Mesothelial cell of epicardium (in vitro differentiated cells): Measurements from ENCODE around the gene LTBP1. TPM values are rescaled to one million over a fixed set of nuclear protein-coding genes. Genes with fewer than 3 reads are reported as not detected.

ENCODE experiments used
- DNase-seq, 2 experiments: peaks; one replicate each; pipeline ENCODE4 v3.0.0; 2021; ENCODE audit warnings: low spot score in 2 of 2; ENCODE audit not compliant: unreplicated experiment in 2 of 2
- H3K27ac Mint-ChIP-seq: 2 replicates; pipeline ENCODE4 v1.8.0; 2021; ENCODE audit warnings: mixed read lengths
- H3K27me3 Mint-ChIP-seq: 2 replicates; pipeline ENCODE4 v1.8.0; 2021; ENCODE audit warnings: low read depth, mixed read lengths
- H3K36me3 Mint-ChIP-seq: 2 replicates; pipeline ENCODE4 v1.8.0; 2021; ENCODE audit warnings: mixed read lengths
- H3K4me1 Mint-ChIP-seq: 2 replicates; pipeline ENCODE4 v1.8.0; 2021; ENCODE audit warnings: mixed read lengths
- H3K4me3 Mint-ChIP-seq: 2 replicates; pipeline ENCODE4 v1.8.0; 2021; ENCODE audit warnings: mild to moderate bottlenecking, moderate library complexity, mixed read lengths
- H3K9me3 Mint-ChIP-seq: 2 replicates; pipeline ENCODE4 v1.8.0; 2021; ENCODE audit warnings: mixed read lengths
- total RNA-seq: library from RNA; stranded (reverse); gene quantifications from 3 replicates; pipeline ENCODE4 v1.2.1, GENCODE V29; 2021
- TF ChIP-seq, protein P1 (sequence below): fragments of 200-600 bp; sonication (generic); IDR thresholded peaks from one replicate; pipeline ENCODE4 v1.5.0; 2021; ENCODE audit warnings: antibody characterized with exemption; ENCODE audit not compliant: unreplicated experiment

The LTBP1 gene
- total RNA-seq, 1 donor from 2014 or later: 80.2 TPM

DNA sequence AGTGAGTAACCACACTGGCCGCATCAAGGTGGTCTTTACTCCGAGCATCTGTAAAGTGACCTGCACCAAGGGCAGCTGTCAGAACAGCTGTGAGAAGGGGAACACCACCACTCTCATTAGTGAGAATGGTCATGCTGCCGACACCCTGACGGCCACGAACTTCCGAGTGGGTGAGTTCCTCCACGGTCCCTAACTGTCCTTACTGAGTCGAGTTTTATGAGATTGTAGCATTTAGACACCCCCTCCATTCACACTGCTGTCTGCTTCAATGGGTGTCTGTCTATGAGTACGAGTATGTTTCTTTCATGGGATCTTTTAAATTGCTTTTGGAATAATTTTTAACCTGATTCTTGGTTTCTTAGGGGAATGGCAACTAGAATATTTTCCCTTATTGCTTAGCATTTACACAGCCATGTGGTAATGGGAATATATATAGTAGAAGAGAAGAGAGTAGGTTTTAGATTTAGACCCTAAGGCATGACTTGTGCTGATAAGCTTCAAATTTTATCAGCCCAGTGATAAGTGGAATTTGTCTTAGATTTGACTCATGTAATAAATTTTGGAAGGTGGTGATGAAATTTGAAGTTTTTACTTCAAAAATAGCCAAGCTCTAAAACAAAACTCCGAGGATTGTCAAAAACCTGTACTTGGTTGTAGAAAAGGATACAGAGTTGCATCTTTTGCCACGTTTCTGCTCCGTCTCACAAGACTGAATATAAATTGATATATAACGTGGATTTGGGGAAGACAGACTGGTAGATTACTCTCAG, 188.2 kb downstream of the LTBP1 start:
- TF ChIP-seq, protein P1, sequence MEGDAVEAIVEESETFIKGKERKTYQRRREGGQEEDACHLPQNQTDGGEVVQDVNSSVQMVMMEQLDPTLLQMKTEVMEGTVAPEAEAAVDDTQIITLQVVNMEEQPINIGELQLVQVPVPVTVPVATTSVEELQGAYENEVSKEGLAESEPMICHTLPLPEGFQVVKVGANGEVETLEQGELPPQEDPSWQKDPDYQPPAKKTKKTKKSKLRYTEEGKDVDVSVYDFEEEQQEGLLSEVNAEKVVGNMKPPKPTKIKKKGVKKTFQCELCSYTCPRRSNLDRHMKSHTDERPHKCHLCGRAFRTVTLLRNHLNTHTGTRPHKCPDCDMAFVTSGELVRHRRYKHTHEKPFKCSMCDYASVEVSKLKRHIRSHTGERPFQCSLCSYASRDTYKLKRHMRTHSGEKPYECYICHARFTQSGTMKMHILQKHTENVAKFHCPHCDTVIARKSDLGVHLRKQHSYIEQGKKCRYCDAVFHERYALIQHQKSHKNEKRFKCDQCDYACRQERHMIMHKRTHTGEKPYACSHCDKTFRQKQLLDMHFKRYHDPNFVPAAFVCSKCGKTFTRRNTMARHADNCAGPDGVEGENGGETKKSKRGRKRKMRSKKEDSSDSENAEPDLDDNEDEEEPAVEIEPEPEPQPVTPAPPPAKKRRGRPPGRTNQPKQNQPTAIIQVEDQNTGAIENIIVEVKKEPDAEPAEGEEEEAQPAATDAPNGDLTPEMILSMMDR: no peak
- Mint-ChIP-seq H3K9me3 (no peaks in the 10 kb centered on the region), H3K27ac (peak overlapping the region; percentile 74), H3K27me3 (no peaks in the 10 kb centered on the region), H3K36me3 (no peaks in the 10 kb centered on the region), H3K4me3 (peak overlapping the region; percentile 51), H3K4me1 (peaks cover 27% of the 10 kb centered on the region)
- no peak for DNase-seq

DNA sequence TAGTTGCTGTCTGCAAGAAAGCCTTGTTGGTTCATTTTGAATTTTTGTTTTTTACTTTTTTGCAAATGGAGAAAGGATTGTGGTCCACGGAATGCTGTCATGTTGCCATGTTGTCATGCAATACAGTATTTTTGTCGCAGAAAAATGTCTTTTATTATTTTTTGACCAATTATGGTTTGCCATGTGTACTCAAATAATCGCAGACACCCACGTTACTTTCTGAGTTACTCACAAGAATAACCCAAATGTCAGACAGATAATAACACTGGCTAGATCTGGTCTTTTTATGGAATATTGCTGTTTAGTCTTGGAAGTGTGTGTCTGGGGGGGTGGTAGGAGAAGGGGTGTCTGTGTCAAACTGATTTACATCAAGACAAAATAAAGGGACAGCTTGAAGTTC, 188.9 kb downstream of the LTBP1 start:
- no peak for DNase-seq

DNA sequence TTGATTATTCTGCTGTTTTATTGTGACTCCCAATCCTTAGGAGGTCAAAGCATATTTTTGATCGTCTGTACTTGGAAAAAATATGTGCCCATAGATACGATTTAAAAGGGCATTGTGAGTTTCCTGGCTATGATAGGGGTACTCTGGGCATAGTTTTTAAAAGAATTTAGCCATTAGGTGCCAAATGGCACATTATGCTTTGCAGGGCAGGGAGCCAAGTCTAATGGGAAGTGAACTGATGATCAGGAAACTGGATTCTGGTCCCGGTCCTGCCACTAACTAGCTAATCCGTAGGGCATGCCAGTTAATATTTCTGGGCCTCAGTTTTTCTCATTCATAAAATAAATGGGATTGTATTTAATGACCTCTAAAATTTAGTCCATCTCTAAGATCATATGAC, 189.3 kb downstream of the LTBP1 start:
- Mint-ChIP-seq H3K4me3 (no peak overlapping the region), H3K4me1 (peaks cover 27% of the 10 kb centered on the region), H3K27ac (no peak overlapping the region), H3K27me3 (no peaks in the 10 kb centered on the region), H3K9me3 (no peaks in the 10 kb centered on the region), H3K36me3 (no peaks in the 10 kb centered on the region)
- TF ChIP-seq, protein P1: no peak
- no peak for DNase-seq

More for the DNA sequence above, 188.9 kb downstream of the LTBP1 start:
- TF ChIP-seq, protein P1: no peak
- Mint-ChIP-seq H3K4me1 (peaks cover 27% of the 10 kb centered on the region), H3K27ac (no peak overlapping the region), H3K9me3 (no peaks in the 10 kb centered on the region), H3K27me3 (no peaks in the 10 kb centered on the region), H3K4me3 (peak overlapping the region; percentile 36), H3K36me3 (no peaks in the 10 kb centered on the region)

DNA sequence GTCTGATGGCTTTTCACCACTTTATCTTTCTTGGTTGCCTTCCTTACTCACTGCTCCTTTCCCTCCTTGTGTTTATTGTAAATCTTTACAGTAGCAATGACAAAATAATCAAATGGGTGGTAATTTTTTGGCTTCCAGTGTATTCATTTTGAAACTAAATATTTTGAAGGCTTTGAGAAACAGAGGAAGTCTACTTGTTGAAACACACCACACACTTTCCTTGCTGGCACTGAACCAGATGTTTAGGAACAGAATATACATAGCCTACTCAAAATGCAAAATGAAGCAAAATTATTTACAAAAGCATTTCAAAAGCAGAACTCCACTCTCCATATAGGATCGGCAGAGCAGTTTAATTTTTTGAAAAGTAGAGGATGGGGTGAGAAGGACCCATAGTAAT, 189.8 kb downstream of the LTBP1 start:
- Mint-ChIP-seq H3K27me3 (no peaks in the 10 kb centered on the region), H3K36me3 (peaks cover 2% of the 10 kb centered on the region), H3K4me3 (no peak overlapping the region), H3K27ac (no peak overlapping the region), H3K9me3 (no peaks in the 10 kb centered on the region), H3K4me1 (peaks cover 27% of the 10 kb centered on the region)
- TF ChIP-seq, protein P1: no peak
- DNase-seq: no peak

DNA sequence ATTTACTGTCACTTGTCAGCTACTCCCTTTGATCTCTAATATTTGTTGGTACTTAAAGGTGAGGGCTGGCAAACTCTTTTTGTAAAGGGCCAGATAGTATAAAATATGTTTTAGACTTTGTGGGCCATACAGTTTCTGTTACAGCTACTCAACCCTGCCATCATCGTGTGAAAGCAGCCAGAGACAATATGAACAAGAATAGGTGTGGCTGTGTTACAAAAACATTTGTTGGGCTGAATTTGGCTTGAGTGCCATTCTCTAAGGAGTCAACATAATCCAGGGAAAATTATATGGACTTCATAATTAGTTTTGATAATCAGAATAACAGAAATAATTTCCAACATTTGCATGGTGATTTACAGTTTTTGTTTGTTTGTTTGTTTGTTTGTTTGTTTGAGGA, 190.6 kb downstream of the LTBP1 start:
- Mint-ChIP-seq H3K4me1 (peaks cover 27% of the 10 kb centered on the region), H3K36me3 (peaks cover 2% of the 10 kb centered on the region), H3K9me3 (no peaks in the 10 kb centered on the region), H3K27me3 (no peaks in the 10 kb centered on the region), H3K4me3 (no peak overlapping the region), H3K27ac (no peak overlapping the region)
- no peak for DNase-seq
- TF ChIP-seq, protein P1: no peak
